ENCODE data around the gene RHNO1.

DNA sequence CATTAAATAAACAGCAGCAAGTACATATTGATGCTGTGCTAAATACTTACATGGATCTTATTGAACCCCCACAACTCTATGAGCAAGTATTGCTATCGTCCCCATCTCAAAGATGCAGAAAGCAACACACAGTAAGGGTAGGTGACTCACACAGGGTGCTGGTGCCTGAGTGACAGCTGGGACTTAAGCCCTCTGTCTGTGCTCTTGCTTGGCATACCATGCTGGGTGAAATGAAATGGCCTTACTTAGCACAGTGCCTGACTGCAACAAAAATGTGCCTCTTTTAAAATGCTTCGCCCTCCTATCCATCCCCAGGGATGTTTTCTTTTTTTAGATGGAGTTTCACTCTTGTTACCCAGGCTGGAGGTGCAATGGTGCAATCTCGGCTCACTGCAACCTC lies 21.0 kb upstream of the RHNO1 start:
- TF ChIP-seq, protein P1, sequence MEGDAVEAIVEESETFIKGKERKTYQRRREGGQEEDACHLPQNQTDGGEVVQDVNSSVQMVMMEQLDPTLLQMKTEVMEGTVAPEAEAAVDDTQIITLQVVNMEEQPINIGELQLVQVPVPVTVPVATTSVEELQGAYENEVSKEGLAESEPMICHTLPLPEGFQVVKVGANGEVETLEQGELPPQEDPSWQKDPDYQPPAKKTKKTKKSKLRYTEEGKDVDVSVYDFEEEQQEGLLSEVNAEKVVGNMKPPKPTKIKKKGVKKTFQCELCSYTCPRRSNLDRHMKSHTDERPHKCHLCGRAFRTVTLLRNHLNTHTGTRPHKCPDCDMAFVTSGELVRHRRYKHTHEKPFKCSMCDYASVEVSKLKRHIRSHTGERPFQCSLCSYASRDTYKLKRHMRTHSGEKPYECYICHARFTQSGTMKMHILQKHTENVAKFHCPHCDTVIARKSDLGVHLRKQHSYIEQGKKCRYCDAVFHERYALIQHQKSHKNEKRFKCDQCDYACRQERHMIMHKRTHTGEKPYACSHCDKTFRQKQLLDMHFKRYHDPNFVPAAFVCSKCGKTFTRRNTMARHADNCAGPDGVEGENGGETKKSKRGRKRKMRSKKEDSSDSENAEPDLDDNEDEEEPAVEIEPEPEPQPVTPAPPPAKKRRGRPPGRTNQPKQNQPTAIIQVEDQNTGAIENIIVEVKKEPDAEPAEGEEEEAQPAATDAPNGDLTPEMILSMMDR (IDR thresholded peaks at IDR 0.05): no peak
- TF ChIP-seq NR2C2 (CRISPR knock-in tag; IDR thresholded peaks at IDR 0.05) (no peak), SMAD4 (CRISPR knock-in tag; IDR thresholded peaks at IDR 0.05) (no peak), CREB1 (CRISPR knock-in tag; IDR thresholded peaks at IDR 0.05) (no peak), NR3C1 (CRISPR knock-in tag; conservative IDR thresholded peaks at IDR 0.05; ENCODE audit: low read depth) (no peak), TEAD1 (CRISPR knock-in tag; IDR thresholded peaks at IDR 0.05) (no peak), ELF4 (CRISPR knock-in tag; IDR thresholded peaks at IDR 0.05; ENCODE audit: low read depth) (no peak), JUN (CRISPR knock-in tag; IDR thresholded peaks at IDR 0.05) (no peak)
- TF ChIP-seq, protein P2, sequence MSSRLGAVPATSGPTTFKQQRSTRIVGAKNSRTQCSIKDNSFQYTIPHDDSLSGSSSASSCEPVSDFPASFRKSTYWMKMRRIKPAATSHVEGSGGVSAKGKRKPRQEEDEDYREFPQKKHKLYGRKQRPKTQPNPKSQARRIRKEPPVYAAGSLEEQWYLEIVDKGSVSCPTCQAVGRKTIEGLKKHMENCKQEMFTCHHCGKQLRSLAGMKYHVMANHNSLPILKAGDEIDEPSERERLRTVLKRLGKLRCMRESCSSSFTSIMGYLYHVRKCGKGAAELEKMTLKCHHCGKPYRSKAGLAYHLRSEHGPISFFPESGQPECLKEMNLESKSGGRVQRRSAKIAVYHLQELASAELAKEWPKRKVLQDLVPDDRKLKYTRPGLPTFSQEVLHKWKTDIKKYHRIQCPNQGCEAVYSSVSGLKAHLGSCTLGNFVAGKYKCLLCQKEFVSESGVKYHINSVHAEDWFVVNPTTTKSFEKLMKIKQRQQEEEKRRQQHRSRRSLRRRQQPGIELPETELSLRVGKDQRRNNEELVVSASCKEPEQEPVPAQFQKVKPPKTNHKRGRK (CRISPR knock-in tag; IDR thresholded peaks at IDR 0.05; ENCODE audit: borderline replicate concordance): no peak
- TF ChIP-seq, protein P3, sequence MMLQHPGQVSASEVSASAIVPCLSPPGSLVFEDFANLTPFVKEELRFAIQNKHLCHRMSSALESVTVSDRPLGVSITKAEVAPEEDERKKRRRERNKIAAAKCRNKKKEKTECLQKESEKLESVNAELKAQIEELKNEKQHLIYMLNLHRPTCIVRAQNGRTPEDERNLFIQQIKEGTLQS (CRISPR knock-in tag; conservative IDR thresholded peaks at IDR 0.05): no peak
- TF ChIP-seq, protein P4, sequence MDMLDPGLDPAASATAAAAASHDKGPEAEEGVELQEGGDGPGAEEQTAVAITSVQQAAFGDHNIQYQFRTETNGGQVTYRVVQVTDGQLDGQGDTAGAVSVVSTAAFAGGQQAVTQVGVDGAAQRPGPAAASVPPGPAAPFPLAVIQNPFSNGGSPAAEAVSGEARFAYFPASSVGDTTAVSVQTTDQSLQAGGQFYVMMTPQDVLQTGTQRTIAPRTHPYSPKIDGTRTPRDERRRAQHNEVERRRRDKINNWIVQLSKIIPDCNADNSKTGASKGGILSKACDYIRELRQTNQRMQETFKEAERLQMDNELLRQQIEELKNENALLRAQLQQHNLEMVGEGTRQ (CRISPR knock-in tag; IDR thresholded peaks at IDR 0.05): no peak
- TF ChIP-seq, protein P5, sequence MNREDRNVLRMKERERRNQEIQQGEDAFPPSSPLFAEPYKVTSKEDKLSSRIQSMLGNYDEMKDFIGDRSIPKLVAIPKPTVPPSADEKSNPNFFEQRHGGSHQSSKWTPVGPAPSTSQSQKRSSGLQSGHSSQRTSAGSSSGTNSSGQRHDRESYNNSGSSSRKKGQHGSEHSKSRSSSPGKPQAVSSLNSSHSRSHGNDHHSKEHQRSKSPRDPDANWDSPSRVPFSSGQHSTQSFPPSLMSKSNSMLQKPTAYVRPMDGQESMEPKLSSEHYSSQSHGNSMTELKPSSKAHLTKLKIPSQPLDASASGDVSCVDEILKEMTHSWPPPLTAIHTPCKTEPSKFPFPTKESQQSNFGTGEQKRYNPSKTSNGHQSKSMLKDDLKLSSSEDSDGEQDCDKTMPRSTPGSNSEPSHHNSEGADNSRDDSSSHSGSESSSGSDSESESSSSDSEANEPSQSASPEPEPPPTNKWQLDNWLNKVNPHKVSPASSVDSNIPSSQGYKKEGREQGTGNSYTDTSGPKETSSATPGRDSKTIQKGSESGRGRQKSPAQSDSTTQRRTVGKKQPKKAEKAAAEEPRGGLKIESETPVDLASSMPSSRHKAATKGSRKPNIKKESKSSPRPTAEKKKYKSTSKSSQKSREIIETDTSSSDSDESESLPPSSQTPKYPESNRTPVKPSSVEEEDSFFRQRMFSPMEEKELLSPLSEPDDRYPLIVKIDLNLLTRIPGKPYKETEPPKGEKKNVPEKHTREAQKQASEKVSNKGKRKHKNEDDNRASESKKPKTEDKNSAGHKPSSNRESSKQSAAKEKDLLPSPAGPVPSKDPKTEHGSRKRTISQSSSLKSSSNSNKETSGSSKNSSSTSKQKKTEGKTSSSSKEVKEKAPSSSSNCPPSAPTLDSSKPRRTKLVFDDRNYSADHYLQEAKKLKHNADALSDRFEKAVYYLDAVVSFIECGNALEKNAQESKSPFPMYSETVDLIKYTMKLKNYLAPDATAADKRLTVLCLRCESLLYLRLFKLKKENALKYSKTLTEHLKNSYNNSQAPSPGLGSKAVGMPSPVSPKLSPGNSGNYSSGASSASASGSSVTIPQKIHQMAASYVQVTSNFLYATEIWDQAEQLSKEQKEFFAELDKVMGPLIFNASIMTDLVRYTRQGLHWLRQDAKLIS (CRISPR knock-in tag; IDR thresholded peaks at IDR 0.05; ENCODE audit: borderline replicate concordance): no peak
- TF ChIP-seq, protein P6, sequence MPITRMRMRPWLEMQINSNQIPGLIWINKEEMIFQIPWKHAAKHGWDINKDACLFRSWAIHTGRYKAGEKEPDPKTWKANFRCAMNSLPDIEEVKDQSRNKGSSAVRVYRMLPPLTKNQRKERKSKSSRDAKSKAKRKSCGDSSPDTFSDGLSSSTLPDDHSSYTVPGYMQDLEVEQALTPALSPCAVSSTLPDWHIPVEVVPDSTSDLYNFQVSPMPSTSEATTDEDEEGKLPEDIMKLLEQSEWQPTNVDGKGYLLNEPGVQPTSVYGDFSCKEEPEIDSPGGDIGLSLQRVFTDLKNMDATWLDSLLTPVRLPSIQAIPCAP (CRISPR knock-in tag; IDR thresholded peaks at IDR 0.05): no peak

Data from WTC11 (cell line).